Heart right ventricle (tissue), 16 donors: ENCODE data around the gene CATSPER3. TPM values are rescaled to one million over a fixed set of nuclear protein-coding genes. Genes with fewer than 3 reads are reported as not detected.
A peak's percentile ranks its signal among the peaks of the same experiment; 100 is the strongest.

Source experiments
- ATAC-seq, 8 donors: fragments of 200-7000 bp; cut with Tn5 transposase; one replicate each; pipeline ENCODE4 v1.9.1; 2020; ENCODE audit warnings: mild to moderate bottlenecking in 8 of 8, moderate library complexity in 8 of 8, moderate number of reproducible peaks in 1 of 8
- DNase-seq, 2 donors: peaks; one replicate each; pipeline ENCODE4 v3.0.0-alpha.2; 2020
- H3K27ac ChIP-seq, 10 donors: fragments of 200-600 bp; sonication (generic) in 2 of 10; one replicate each; pipeline versions ENCODE4 v1.5.0 to v1.8.0; 2020 to 2022; ENCODE audit warnings: mild to moderate bottlenecking in 3 of 10
- H3K27me3 ChIP-seq, 7 donors: fragments of 200-600 bp; one replicate each; pipeline ENCODE4 v1.8.0; 2021 to 2022; ENCODE audit warnings: mild to moderate bottlenecking in 2 of 7
- H3K36me3 ChIP-seq, 9 donors: fragments of 200-600 bp; sonication (generic) in 1 of 9; one replicate each; pipeline versions ENCODE4 v1.5.0 to v1.8.0; 2020 to 2022; ENCODE audit warnings: mild to moderate bottlenecking in 2 of 9
- H3K4me1 ChIP-seq, 9 donors: fragments of 200-600 bp; sonication (generic) in 1 of 9; one replicate each; pipeline versions ENCODE4 v1.5.0 to v1.8.0; 2020 to 2022; ENCODE audit warnings: mild to moderate bottlenecking in 4 of 9
- H3K4me3 ChIP-seq, 10 donors: fragments of 200-600 bp; sonication (generic) in 2 of 10; one replicate each; pipeline versions ENCODE4 v1.5.0 to v1.8.0; 2020 to 2022; ENCODE audit warnings: mild to moderate bottlenecking in 7 of 10, moderate library complexity in 2 of 10
- H3K9me3 ChIP-seq, 11 donors: fragments of 200-600 bp in 10 of 11; sonication (generic) in 2 of 11; one replicate each; pipeline versions ENCODE4 v1.5.0 to v1.8.0; 2013 to 2022; ENCODE audit warnings: mild to moderate bottlenecking in 2 of 11, control low read depth in 1 of 11, moderate library complexity in 1 of 11
- WGBS, 2 donors: extraction: QIAGEN DNeasy Blood & Tissue Kit; methylation state at CpG; one replicate each; pipeline ENCODE4 v1.1.7; 2013; ENCODE audit warnings: inconsistent platforms in 1 of 2; 5-methylcytosine and 5-hydroxymethylcytosine counted together
- intact Hi-C, 10 donors: fragments of 100-400 bp; cut with DNase I; formaldehyde crosslinking; loops; one replicate each; pipeline versions ENCODE4 v1.11.1 to v1.14.2; 2022
- polyA plus RNA-seq, 2 donors: library from polyadenylated mRNA; stranded (reverse); fragments of 200-250 nt; gene quantifications; one replicate each; pipeline ENCODE4 v1.2.3, GENCODE V29; 2013
- total RNA-seq, 10 donors: library from RNA; stranded (reverse); fragmentation: NEBNext Ultra II Directional in 3 of 10; extraction: Animal tissue kit (Norgen Biotek cat#: 25700) in 3 of 10; gene quantifications; one replicate each; pipeline versions ENCODE4 v1.2.1 to v1.2.4, GENCODE V29; 2021 to 2023
- TF ChIP-seq, protein P1 (sequence below), 9 donors: fragments of 200-600 bp; sonication (generic) in 2 of 9; IDR thresholded peaks; one replicate each; pipeline versions ENCODE4 v1.5.0 to v1.8.0; 2021 to 2022; ENCODE audit warnings: antibody characterized with exemption in 9 of 9, mild to moderate bottlenecking in 5 of 9, moderate library complexity in 1 of 9
- donor health status: Arrhythmogenic right ventricular cardiomyopathy.
- donor health status: ischemic (EF 13 %, LVEDD 7.1; RV severe dilation, severe dysfunction).
- donor health status: healthy with polysubstance abuse.
- donor health status: DM: no; HTN: yes; CAD: no.
- donor health status: DM: no; HTN: no; CAD: no.
- donor health status: ischemic (EF 25% LVEDD 6.9; RV normal size, moderate dysfunction).
- donor health status: ischemic (EF 25% LVEDD 5.7; RV mildly dilated, moderate dysfunction).
- donor health status: healthy.
- donor health status: DM: yes; HTN: yes; CAD: no.
- donor health status: Ischemic cardiomyopathy.
- donor health status: ischemic (EF 35%, LVEDD 5.7; RV mildly dilated, moderate dysfunction).
- donor health status: nonischemic (EF 11% LVEDD 7.7; RV severe dilation, severe dysfunction).
- donor health status: DM: yes; HTN: yes; CAD: no.
- donor health status: PGD.
- donor health status: ischemic (EF 29% LVEDD 5.4; RV normal size, mild dysfunction).
- donor health status: nonischemic (EF 23%, LVEDD 6.1; RV moderate dilation, normal function).

CATSPER3 gene
- total and polyA plus RNA-seq, 12 donors: 0.37 to 1.1 (median 0.72) TPM

GRCh38 chr5:135011355-135012032, 43.8 kb downstream of the CATSPER3 start:
- Histone ChIP-seq H3K27ac (no peak overlapping the region), H3K4me3 (no peak overlapping the region), H3K36me3 (no peaks in the 10 kb centered on the region), H3K4me1 (peaks cover 0 to 23% (median 8%) of the 10 kb centered on the region in 9 donors), H3K9me3 (no peaks in the 10 kb centered on the region), H3K27me3 (no peaks in the 10 kb centered on the region)
- DNase-seq (no peak), ATAC-seq (no peak)
- intact Hi-C loops: no loop called here
- 89 to 91% methylated on average over 4 of the region's 4 CpGs for WGBS, 2 donors
- TF ChIP-seq, protein P1, sequence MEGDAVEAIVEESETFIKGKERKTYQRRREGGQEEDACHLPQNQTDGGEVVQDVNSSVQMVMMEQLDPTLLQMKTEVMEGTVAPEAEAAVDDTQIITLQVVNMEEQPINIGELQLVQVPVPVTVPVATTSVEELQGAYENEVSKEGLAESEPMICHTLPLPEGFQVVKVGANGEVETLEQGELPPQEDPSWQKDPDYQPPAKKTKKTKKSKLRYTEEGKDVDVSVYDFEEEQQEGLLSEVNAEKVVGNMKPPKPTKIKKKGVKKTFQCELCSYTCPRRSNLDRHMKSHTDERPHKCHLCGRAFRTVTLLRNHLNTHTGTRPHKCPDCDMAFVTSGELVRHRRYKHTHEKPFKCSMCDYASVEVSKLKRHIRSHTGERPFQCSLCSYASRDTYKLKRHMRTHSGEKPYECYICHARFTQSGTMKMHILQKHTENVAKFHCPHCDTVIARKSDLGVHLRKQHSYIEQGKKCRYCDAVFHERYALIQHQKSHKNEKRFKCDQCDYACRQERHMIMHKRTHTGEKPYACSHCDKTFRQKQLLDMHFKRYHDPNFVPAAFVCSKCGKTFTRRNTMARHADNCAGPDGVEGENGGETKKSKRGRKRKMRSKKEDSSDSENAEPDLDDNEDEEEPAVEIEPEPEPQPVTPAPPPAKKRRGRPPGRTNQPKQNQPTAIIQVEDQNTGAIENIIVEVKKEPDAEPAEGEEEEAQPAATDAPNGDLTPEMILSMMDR (IDR thresholded peaks at IDR 0.05): no peak

- TF ChIP-seq, protein P1 (IDR thresholded peaks at IDR 0.05): no peak
- DNase-seq (no peak), ATAC-seq (no peak)
- intact Hi-C loops: no loop called here
- Histone ChIP-seq H3K27ac (no peak overlapping the region), H3K9me3 (no peaks in the 10 kb centered on the region), H3K4me1 (peaks cover 0 to 23% (median 8%) of the 10 kb centered on the region in 9 donors), H3K4me3 (no peak overlapping the region), H3K27me3 (no peaks in the 10 kb centered on the region), H3K36me3 (no peaks in the 10 kb centered on the region)
- 88 to 90% methylated on average over 2 of the region's 2 CpGs for WGBS, 2 donors
Observed at GRCh38 chr5:135012033-135012588, 44.4 kb downstream of the CATSPER3 start.

GRCh38 chr5:135012951-135013391, 45.3 kb downstream of the CATSPER3 start:
- WGBS, 2 donors: 81 to 82% methylated on average over 5 of the region's 5 CpGs
- intact Hi-C loops: no loop called here
- TF ChIP-seq, protein P1 (IDR thresholded peaks at IDR 0.05): no peak
- Histone ChIP-seq H3K9me3 (no peaks in the 10 kb centered on the region), H3K27ac (no peak overlapping the region), H3K4me3 (no peak overlapping the region), H3K4me1 (peaks cover 0 to 23% (median 8%) of the 10 kb centered on the region in 9 donors), H3K36me3 (no peaks in the 10 kb centered on the region), H3K27me3 (no peaks in the 10 kb centered on the region)
- ATAC-seq (peak; percentile 59 to 92 (median 78)), DNase-seq (peak in 1 of 2 donors; percentile 26)

- Histone ChIP-seq H3K27me3 (no peaks in the 10 kb centered on the region), H3K9me3 (no peaks in the 10 kb centered on the region), H3K4me3 (no peak overlapping the region), H3K36me3 (no peaks in the 10 kb centered on the region), H3K27ac (no peak overlapping the region), H3K4me1 (peaks cover 0 to 23% (median 8%) of the 10 kb centered on the region in 9 donors)
- TF ChIP-seq, protein P1 (IDR thresholded peaks at IDR 0.05): no peak
- WGBS, 2 donors: 87 to 91% methylated on average over 7 of the region's 7 CpGs
- DNase-seq (no peak), ATAC-seq (peak in 2 of 8 donors; percentile 3 to 12)
- intact Hi-C loops: no loop called here
Observed at GRCh38 chr5:135013445-135013844, 45.7 kb downstream of the CATSPER3 start.
